H1 (cell line): ENCODE results near the gene DNAJA3. TPM values are rescaled to one million over a fixed set of nuclear protein-coding genes. Genes with fewer than 3 reads are reported as not detected.
"Not testable (repeated sequence)": the region's sequence is repeated elsewhere in the genome, so short reads cannot be mapped to it uniquely, and the experiment has no call there.

Source experiments
- CTCF ChIA-PET: fragments of 300-600 bp; sonication (Branson Sonifier 250); formaldehyde crosslinking; loops from one replicate; lab custom pipeline; 2021; ENCODE audit not compliant: partially characterized antibody; lab: Charles Lee
- POLR2A ChIA-PET: fragments of 300-600 bp; sonication (Branson Sonifier 250); formaldehyde crosslinking; loops from one replicate; lab custom pipeline; 2021; ENCODE audit warnings: inconsistent platforms; ENCODE audit not compliant: partially characterized antibody; lab: Charles Lee
- DNase-seq, 2 experiments: peaks; one replicate each; pipeline versions ENCODE4 v3.0.0 to v3.0.0-alpha.2; 2010 to 2022; ENCODE audit warnings: low spot score in 2 of 2, low read depth in 1 of 2, mixed read lengths in 1 of 2
- FAIRE-seq: peaks from 2 replicates; lab custom pipeline; 2011; peaks lifted over from hg19 to GRCh38; lab: Jason Lieb, UNC
- H2AFZ ChIP-seq: 2 replicates; pipeline ENCODE4 v1.8.1; 2012; ENCODE audit warnings: low read length, inconsistent platforms
- H2AK5ac ChIP-seq: 2 replicates; pipeline ENCODE4 v1.6.1; 2013; ENCODE audit warnings: low read depth, low read length
- H2BK120ac ChIP-seq: replicated peaks from 2 replicates; pipeline ENCODE3; 2013; ENCODE audit warnings: low read depth, low read length, inconsistent platforms
- H2BK12ac ChIP-seq: 2 replicates; pipeline ENCODE4 v1.6.1; 2013; ENCODE audit warnings: low read depth, low read length
- H2BK15ac ChIP-seq: 2 replicates; pipeline ENCODE4 v1.6.1; 2013; ENCODE audit warnings: low read length
- H2BK20ac ChIP-seq: 2 replicates; pipeline ENCODE4 v1.6.1; 2013; ENCODE audit warnings: low read length
- H2BK5ac ChIP-seq: 2 replicates; pipeline ENCODE4 v1.6.1; 2013; ENCODE audit warnings: low read depth, low read length
- H3K14ac ChIP-seq: 2 replicates; pipeline ENCODE4 v1.6.1; 2013; ENCODE audit warnings: inconsistent platforms; ENCODE audit not compliant: insufficient read length
- H3K18ac ChIP-seq: 2 replicates; pipeline ENCODE4 v1.6.1; 2013; ENCODE audit warnings: low read length; ENCODE audit errors: extremely low read depth
- H3K23ac ChIP-seq: 2 replicates; pipeline ENCODE4 v1.6.1; 2013; ENCODE audit warnings: inconsistent platforms; ENCODE audit not compliant: insufficient read length
- H3K23me2 ChIP-seq: 2 replicates; pipeline ENCODE4 v1.6.1; 2013; ENCODE audit warnings: low read depth, low read length
- H3K27ac ChIP-seq: 2 replicates; pipeline ENCODE4 v1.6.1; 2011; ENCODE audit warnings: low read depth, low read length, inconsistent platforms
- H3K27me3 ChIP-seq, 4 experiments: replicated peaks in 1 of 4; 1 replicate in 1 of 4; 2 replicates in 3 of 4; pipeline versions ENCODE4 v1.6.1 to v1.8.1; 2011 to 2013; ENCODE audit warnings: low read length in 3 of 4, mild to moderate bottlenecking in 3 of 4, inconsistent platforms in 2 of 4, mixed read lengths in 2 of 4, moderate library complexity in 1 of 4; ENCODE audit not compliant: control insufficient read depth in 3 of 4, insufficient read depth in 3 of 4; ENCODE audit errors: extremely low read depth in 1 of 4
- H3K36me3 ChIP-seq, 4 experiments: 2 replicates each; pipeline versions ENCODE4 v1.6.1 to v1.8.1; 2011 to 2013; ENCODE audit warnings: mild to moderate bottlenecking in 4 of 4, low read length in 3 of 4, moderate library complexity in 2 of 4, control low read depth in 1 of 4, inconsistent platforms in 1 of 4; ENCODE audit not compliant: insufficient read depth in 4 of 4, control insufficient read depth in 2 of 4
- H3K4ac ChIP-seq: replicated peaks from 2 replicates; pipeline ENCODE3; 2013; ENCODE audit warnings: low read length, low read depth, mixed read lengths, inconsistent platforms; ENCODE audit not compliant: insufficient read length
- H3K4me1 ChIP-seq, 4 experiments: replicated peaks in 1 of 4; 1 replicate in 1 of 4; 2 replicates in 3 of 4; pipeline versions ENCODE4 v1.6.1 to v1.8.1; 2011 to 2013; ENCODE audit warnings: low read length in 3 of 4, inconsistent platforms in 2 of 4, mixed read lengths in 1 of 4; ENCODE audit not compliant: insufficient read depth in 4 of 4, control insufficient read depth in 3 of 4
- H3K4me2 ChIP-seq, 2 experiments: 2 replicates each; pipeline versions ENCODE4 v1.6.1 to v1.8.1; 2011 to 2013; ENCODE audit warnings: low read depth in 2 of 2, low read length in 2 of 2, control low read depth in 1 of 2, inconsistent platforms in 1 of 2, mild to moderate bottlenecking in 1 of 2; ENCODE audit not compliant: insufficient read depth in 1 of 2
- H3K4me3 ChIP-seq, 4 experiments: fragments of 200-600, 300-600 bp in 1 of 4; sonication (generic), shearing (Covaris generic), sonication (Bioruptor Twin) in 1 of 4; 2 replicates each; pipeline versions ENCODE4 v1.5.1 to v1.8.1; 2011 to 2016; ENCODE audit warnings: low read length in 4 of 4, low read depth in 3 of 4, control low read depth in 2 of 4, inconsistent platforms in 2 of 4, mild to moderate bottlenecking in 2 of 4, mixed read lengths in 1 of 4, moderate library complexity in 1 of 4; ENCODE audit not compliant: insufficient read depth in 2 of 4; ENCODE audit errors: extremely low read depth in 1 of 4
- H3K56ac ChIP-seq: replicated peaks from 2 replicates; pipeline ENCODE3; 2013; ENCODE audit warnings: low read depth, mild to moderate bottlenecking, mixed read lengths, low read length, inconsistent platforms; ENCODE audit not compliant: insufficient read length
- H3K79me1 ChIP-seq: 2 replicates; pipeline ENCODE4 v1.6.1; 2013; ENCODE audit warnings: low read depth, low read length, control low read depth
- H3K79me2 ChIP-seq, 2 experiments: 2 replicates each; pipeline versions ENCODE4 v1.6.1 to v1.8.1; 2012 to 2013; ENCODE audit warnings: low read length in 2 of 2, mild to moderate bottlenecking in 2 of 2, inconsistent platforms in 1 of 2; ENCODE audit not compliant: insufficient read depth in 2 of 2, control insufficient read depth in 1 of 2
- H3K9ac ChIP-seq, 4 experiments: replicated peaks in 1 of 4; 1 replicate in 1 of 4; 2 replicates in 3 of 4; pipeline versions ENCODE4 v1.6.1 to v1.8.1; 2011 to 2013; ENCODE audit warnings: low read depth in 3 of 4, low read length in 3 of 4, control low read depth in 2 of 4, mild to moderate bottlenecking in 2 of 4, moderate library complexity in 2 of 4, inconsistent platforms in 1 of 4; ENCODE audit errors: extremely low read depth in 1 of 4
- H3K9me3 ChIP-seq, 2 experiments: 2 replicates each; pipeline versions ENCODE4 v1.6.1 to v1.8.1; 2012 to 2013; ENCODE audit warnings: mild to moderate bottlenecking in 2 of 2, moderate library complexity in 2 of 2, control low read depth in 1 of 2, inconsistent platforms in 1 of 2, low read depth in 1 of 2, low read length in 1 of 2, mixed read lengths in 1 of 2; ENCODE audit not compliant: insufficient read depth in 2 of 2
- H4K20me1 ChIP-seq, 2 experiments: replicated peaks in 1 of 2; 2 replicates each; pipeline versions ENCODE3 to v1.8.1; 2011 to 2013; ENCODE audit warnings: inconsistent platforms in 2 of 2, low read length in 2 of 2, mild to moderate bottlenecking in 1 of 2; ENCODE audit not compliant: insufficient read depth in 2 of 2, control insufficient read depth in 1 of 2
- H4K5ac ChIP-seq: 2 replicates; pipeline ENCODE4 v1.6.1; 2013; ENCODE audit warnings: low read length, low read depth, mixed read lengths, inconsistent platforms; ENCODE audit not compliant: insufficient read length
- H4K8ac ChIP-seq: 2 replicates; pipeline ENCODE4 v1.8.0; 2013; ENCODE audit warnings: mild to moderate bottlenecking, moderate library complexity, low read length, inconsistent platforms; ENCODE audit not compliant: insufficient read depth; ENCODE audit errors: extremely low read depth
- H4K91ac ChIP-seq: replicated peaks from 2 replicates; pipeline ENCODE3; 2013; ENCODE audit warnings: low read length, mixed read lengths, inconsistent platforms; ENCODE audit not compliant: insufficient read length
- WGBS, 2 experiments: shearing (Covaris generic) in 1 of 2; methylation state at CpG; one replicate each; pipeline versions ENCODE4 v1.1.6 to v1.1.7; 2013 to 2015; ENCODE audit warnings: low lambda C conversion rate in 2 of 2, mixed read lengths in 2 of 2, inconsistent platforms in 1 of 2, low coverage in 1 of 2, missing lambda C conversion rate in 1 of 2; ENCODE audit not compliant: insufficient replicate concordance in 2 of 2, insufficient coverage in 1 of 2, insufficient read length in 1 of 2; ENCODE audit errors: extremely low coverage in 1 of 2, missing lambda C conversion rate in 1 of 2; 5-methylcytosine and 5-hydroxymethylcytosine counted together
- polyA plus RNA-seq, 7 experiments: library from polyadenylated mRNA; depleted of rRNA in 3 of 7; stranded (reverse) in 5 of 7; unstranded in 2 of 7; fragments of >200 nt in 5 of 7; fragments of 200-250 nt in 2 of 7; gene quantifications; 1 replicate in 5 of 7; 2 replicates in 1 of 7; 4 replicates in 1 of 7; pipeline versions ENCODE4 v1.2.1 to v1.2.3, GENCODE V29; 2011 to 2013; ENCODE audit warnings: missing spikeins in 2 of 7, mixed read lengths in 2 of 7
- total RNA-seq: library from RNA; stranded (reverse); fragmentation: NEBNext Ultra II Directional; extraction: Animal tissue kit (Norgen Biotek cat#: 25700); gene quantifications from 2 replicates; pipeline ENCODE4 v1.2.1, GENCODE V29; 2021

The DNAJA3 gene
- total and polyA plus RNA-seq, 2 of the 8 experiments (the other 6 are each of a cell fraction or from before 2014, with no cell fraction given), result 37.3 to 59.1 TPM

GRCh38 chr16:4393850-4394249 is 31.8 kb upstream of the DNAJA3 start:
- ChIA-PET CTCF (interaction anchor here (1.0 to 24.8 kb wide), 12 partner anchors 11 to 140 kb away, joined by 3 to 659 read pairs (median 8); partner anchors contain the start of gene PAM16), POLR2A (interaction anchor here (1.0 to 11.9 kb wide), 16 partner anchors 9 to 140 kb away, joined by 3 to 223 read pairs (median 12); partner anchors contain the start of genes PAM16 and VASN)
- not testable (repeated sequence) for H3K79me2 ChIP-seq, H3K4me2 ChIP-seq, H3K18ac ChIP-seq, H3K56ac ChIP-seq, H3K9me3 ChIP-seq, H2BK15ac ChIP-seq, H2BK12ac ChIP-seq, H3K79me1 ChIP-seq, H2AFZ ChIP-seq, H3K4me3 ChIP-seq, H3K14ac ChIP-seq, H3K27me3 ChIP-seq, H2AK5ac ChIP-seq, H3K36me3 ChIP-seq, H4K20me1 ChIP-seq, DNase-seq, H3K4ac ChIP-seq, H3K23ac ChIP-seq, H3K23me2 ChIP-seq, H3K9ac ChIP-seq, FAIRE-seq, H2BK120ac ChIP-seq, H4K5ac ChIP-seq, H4K8ac ChIP-seq
- Histone ChIP-seq H3K27ac (peak overlapping the region; percentile 90; the same call in 1 of the 2 replicates), H4K91ac (peak overlapping the region; percentile 35), H3K4me1 (peaks cover 12 to 44% (median 38%) of the 10 kb centered on the region in 4 experiments), H2BK20ac (peak overlapping the region; percentile 88; the same call in 1 of the 2 replicates), H2BK5ac (peak overlapping the region; percentile 98; the same call in 1 of the 2 replicates)
- 88% methylated on average over 15 of the region's 15 CpGs; no CpG with 5 or more reads in 1 of the 2 experiments for WGBS, 2 experiments
